GM19468 (cell line): ENCODE results near the gene CDR2.
"Not testable (repeated sequence)": the region's sequence is repeated elsewhere in the genome, so short reads cannot be mapped to it uniquely, and the experiment has no call there.

Experiments
- ATAC-seq: cut with Tn5 transposase; IDR thresholded peaks from one replicate; pipeline ENCODE4 v1.9.1; 2021; ENCODE audit warnings: mild to moderate bottlenecking, moderate library complexity, moderate number of reproducible peaks; ENCODE audit not compliant: unreplicated experiment; ENCODE audit errors: extremely low read depth

The CDR2 gene

DNA sequence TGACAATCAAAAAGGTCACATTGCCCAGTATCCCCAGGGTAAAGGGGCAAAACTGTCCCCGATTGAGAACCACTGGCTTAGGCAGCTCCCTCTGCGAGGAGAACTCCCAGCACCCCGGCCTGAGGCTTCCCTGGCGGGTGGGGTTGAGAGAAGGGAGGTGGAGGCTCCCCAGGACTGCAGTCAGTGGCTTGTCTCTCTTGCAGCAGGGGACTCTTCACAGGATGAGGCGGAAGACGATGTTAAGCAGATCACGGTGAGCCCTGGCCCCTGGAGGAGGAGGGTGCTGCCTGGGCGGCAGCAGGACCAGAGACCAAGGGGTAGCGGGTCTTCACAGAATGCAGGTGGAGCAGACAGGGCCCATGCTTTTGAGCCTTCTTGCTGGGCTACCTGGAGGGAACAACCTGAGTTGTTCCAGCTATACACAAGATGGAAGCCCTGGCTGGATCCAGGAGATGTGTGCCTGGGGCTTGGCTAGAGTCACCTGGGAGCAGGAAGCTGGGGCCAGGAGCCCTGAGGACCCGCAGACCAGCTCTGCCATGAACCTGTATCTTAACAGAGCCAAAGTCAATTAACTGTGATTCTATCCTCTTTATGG is 60.4 kb downstream of the CDR2 start:
- no peak for ATAC-seq

DNA sequence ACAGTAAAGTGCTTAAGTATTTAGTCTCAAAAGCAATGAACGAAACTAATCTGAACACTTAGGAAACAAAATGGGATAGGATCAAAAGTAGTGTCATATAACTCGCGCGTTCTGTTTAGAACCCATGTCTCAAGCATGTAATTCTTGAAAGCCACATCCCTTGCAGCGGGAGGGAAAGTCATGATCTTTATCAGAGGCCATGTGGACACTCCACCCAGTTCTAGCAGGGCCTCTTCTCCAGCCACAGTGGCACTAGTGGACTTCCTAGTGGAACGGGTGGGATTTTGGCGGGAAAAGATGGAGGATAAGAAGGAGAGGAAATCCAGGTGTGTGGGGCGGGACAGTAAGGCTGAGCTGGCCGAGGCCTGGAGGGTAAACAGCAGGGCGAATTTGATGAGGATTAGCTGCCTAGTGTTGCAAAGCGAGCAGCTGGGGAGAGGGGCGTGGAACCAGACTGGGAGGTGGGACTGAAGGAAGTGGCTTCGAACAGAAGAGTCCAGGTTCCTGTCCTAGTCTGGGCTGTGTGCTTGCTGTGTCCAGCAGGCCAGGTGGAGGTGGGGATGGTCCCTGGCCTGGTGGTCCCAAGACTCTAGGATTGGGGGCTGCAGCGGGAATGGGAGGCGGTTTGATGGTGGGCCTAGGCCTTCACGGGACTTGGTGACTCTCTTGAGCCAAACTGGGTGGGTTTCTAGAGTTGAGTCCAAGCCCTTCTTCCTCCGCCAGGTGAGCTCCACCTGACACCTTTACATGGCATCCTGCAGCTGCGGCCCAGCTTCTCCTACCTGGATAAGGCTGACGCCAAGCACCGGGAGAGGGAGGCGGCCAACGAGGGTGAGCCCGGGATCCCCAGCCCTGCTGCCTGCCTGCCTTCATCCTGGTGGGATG is 61.3 kb downstream of the CDR2 start:
- ATAC-seq = no peak

DNA sequence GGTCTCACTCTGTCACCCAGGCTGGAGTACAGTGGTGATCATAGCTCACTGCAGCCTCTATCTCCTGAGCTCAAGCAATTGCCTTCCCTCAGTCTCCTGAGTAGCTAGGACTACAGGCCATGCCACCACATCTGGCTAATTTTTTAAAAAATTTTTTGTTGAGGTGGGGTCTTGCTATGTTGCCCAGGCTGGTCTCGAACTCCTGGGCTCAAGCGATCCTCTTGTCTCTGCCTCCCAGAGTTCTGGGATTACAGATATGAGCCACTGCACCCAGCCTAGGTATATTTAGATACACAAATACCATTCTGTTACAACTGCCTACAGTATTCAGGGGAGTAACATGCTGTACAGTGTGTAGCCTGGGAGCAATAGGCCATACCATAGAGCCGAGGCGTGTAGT is 62.9 kb downstream of the CDR2 start:
- ATAC-seq = no peak

DNA sequence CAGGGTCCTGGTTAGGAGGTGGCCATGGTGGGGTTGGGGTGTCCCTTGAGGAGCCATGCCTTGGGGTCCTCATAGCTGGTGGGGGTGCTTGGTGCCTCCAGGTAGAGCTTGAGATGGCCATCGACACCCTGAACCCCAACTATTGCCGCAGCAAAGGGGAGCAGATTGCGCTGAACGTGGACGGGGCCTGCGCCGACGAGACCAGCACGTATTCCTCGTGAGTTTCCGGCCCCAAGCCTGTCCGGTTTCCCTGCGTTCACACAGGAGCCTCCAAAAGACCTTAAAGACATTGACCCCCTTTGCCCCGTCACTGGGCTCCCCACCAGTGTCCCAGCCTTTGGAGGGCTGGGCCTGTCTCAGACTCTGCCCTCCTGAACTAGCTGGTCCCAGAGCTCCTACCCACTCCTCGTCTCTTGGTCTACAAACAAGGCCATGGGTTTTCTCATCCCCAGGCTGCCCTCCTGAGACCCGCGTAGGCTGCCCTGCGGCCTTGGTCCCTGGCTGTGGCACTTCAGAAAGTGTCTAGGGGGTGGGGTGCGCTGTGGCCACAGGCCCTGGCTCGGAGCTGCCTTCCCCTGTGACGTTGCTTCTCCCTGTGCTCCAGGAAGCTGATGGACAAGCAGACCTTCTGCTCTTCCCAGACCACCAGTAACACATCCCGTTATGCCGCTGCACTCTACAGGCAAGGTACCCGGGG is 65.4 kb downstream of the CDR2 start:
- ATAC-seq = no peak

DNA sequence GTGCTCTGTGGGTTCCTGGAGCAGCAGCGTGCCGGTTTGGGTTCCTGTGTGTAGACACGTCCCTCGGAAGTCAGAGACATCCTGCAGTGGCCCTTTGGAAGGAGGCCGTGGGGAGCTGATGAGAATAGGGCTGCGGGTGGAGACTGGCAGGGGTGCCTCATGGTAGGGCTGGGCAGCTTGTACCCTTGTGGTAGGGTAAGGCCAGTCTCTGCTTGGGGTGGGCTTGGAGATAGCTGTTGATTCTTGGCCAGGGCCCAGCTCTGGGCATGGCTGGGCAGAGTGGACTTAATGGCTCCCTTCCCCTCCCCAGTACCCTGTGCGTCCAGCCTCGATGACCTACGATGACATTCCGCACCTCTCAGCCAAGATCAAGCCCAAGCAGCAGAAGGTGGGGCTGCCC is 66.6 kb downstream of the CDR2 start:
- no peak for ATAC-seq

DNA sequence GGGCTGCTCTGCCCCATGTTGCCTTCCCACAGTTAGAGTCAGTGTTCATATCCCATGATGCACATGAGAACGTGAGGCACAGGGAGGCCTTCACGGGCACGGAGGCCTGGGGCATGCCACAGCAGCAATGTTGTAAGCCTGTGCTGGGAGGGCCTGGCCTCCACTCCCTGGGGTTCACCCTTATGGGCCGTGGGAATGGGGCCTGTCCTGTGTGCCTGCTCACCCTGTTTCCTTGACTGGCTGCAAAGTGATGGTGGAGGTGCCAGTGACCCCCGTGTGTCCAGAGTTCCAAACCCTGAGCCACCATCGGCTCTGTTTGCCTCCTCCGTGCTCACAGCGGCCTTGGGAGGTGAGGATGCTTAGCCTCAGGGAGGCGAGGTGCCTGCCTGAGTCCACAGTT is 67.6 kb downstream of the CDR2 start:
- ATAC-seq = no peak

DNA sequence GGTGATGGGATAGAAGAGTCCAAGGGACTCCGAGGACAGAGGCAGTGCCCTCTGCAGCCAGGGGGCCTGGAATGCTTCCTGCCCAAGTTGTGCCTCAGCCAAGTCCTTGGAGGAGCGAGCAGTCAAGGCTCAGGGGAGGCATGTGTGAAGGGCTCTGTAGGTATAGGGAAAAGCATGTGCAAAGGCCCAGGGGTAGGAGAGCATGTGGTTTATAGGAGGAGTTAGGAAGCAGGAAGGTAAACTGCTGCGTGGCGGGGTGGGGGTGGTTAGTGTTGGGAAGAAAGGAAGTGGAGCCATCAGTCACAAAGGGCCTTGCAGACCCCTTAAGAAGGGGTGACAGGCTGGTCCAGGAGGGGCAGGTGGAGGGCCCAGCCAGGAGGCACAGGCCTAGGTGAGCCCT is 70.0 kb downstream of the CDR2 start:
- no peak for ATAC-seq

DNA sequence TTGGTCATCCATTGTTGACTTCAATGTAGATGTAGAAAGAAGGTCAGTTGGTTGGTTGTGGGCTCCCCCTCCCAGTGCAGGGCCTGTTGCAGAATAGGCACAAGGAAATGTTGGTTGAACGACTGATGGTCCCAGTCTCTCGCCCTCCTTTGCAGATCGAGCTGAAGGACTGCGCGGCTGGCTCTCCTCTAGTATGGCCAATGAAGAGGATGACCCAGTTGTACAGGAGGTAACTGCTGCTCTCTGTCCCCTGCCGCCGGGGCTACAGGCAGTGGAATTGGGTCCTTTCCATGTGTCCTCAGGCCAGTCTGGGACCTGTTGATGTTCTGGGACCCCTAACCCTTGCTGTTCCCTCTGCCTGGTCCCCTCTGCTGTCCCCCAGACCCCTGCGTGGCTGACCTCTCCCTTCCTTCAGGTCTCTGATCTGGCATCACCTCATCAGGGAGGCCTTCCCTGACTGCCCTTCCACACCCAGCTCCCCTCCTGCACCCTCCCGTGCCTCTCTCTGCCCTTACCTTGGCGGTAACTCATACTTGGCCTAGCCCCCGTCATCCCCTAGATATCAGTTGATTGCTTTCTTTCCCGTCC is 71.5 kb downstream of the CDR2 start:
- ATAC-seq = no peak

DNA sequence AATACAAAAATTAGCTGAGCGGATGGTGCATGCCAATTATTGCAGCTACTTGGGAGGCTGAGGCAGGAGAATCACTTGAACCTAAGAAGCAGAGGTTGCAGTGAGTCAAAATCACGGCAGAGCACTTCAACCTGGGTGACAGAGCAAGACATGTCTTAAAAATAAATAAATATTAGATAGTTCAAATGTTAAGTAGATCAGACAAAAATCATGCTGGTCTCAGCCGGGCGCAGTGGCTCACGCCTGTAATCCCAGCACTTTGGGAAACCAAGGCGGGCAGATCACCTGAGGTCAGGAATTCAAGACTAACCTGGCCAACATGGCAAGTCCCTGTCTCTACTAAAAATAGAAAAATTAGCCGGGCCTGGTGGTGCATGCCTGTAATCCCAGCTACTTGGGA is 73.0 kb downstream of the CDR2 start:
- not testable (repeated sequence) for ATAC-seq

DNA sequence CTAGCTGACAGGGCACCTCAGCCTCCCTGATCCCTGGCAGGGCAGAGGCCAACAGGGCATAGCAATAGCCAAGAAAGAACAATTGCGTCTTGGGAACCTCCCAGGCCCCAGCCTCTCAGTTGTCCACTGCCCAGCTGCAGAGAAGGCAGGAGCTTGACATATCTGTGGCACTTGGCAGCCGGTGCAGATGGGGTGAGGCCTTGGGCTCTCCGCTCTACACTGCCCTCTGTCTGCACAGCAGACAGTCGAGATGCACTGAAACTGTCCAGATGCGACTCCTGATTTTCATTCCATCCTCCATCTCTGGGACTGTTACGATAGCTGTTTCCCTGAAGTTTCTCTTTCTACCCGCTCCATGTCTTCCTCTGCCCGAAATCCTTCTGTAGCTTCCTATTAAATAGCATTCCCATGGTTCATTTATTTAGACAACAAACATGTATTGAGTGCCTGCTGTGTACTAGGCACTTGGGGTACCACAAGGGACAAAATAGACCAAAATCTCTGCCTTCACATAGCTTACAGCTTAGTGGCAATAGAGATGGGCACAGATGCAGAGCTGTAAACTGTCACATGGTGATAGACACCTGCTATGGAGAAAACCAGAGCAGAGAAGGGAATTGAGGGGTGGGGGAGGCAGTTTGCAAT is 73.9 kb downstream of the CDR2 start:
- no peak for ATAC-seq

DNA sequence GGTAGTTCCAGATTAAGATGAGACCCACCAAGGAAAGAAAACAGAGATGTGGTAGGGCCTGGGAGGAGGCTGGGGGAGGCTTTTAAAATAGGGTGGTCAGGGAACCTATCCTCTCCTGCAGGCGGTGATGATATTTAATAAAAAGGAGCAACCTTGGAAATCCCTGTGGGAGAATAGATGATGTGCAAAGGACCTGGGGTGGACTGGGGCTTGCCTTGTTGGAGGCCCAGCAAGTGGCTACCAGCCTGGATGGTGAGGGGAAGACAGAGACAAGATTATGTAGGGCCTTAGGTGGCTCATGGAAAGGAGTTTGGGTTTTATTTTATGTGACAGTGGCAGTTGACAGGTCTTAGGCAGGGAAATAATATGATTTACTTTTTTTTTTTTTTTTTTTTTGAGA is 75.4 kb downstream of the CDR2 start:
- no peak for ATAC-seq

DNA sequence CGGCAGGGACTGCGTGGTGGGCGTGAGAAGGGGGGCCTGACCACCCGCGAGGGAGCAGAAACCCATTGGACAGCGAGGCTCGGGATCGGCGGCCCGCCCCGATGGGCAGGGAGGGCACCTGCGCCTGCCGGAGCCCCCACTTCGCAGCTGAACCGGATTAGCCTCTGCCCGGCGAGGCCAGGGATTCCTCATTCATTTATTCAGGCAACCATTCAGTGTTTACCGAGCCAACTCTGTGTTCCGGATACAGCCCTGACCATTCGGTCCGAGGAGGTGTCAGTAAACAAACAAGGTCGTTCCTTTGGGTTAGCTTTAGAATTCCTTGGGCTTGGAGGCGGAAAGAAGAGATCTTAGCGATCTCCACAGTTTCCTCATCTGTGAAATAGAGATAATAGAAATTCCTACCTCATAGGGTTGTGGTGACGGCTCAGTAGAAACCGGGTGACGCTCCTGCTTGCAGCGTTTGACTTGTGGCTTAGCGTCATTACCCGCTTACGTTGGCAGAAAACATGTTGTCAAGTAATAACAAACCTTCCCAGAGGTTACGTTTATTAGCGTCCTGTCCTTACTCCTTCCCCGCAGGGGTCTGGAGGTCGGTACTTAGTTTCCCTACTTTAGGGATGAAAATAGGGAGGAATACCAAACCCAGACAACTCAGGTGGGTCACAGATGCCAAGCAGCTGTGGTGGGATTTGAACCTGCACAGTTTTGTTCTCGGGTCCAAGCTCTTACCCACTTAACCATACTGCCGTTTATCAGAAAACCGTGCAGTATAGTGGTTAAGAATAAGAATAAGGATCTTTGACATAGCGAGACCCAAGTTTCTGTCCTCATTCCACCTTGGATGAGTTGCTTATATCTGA is 76.3 kb downstream of the CDR2 start:
- ATAC-seq = no peak

DNA sequence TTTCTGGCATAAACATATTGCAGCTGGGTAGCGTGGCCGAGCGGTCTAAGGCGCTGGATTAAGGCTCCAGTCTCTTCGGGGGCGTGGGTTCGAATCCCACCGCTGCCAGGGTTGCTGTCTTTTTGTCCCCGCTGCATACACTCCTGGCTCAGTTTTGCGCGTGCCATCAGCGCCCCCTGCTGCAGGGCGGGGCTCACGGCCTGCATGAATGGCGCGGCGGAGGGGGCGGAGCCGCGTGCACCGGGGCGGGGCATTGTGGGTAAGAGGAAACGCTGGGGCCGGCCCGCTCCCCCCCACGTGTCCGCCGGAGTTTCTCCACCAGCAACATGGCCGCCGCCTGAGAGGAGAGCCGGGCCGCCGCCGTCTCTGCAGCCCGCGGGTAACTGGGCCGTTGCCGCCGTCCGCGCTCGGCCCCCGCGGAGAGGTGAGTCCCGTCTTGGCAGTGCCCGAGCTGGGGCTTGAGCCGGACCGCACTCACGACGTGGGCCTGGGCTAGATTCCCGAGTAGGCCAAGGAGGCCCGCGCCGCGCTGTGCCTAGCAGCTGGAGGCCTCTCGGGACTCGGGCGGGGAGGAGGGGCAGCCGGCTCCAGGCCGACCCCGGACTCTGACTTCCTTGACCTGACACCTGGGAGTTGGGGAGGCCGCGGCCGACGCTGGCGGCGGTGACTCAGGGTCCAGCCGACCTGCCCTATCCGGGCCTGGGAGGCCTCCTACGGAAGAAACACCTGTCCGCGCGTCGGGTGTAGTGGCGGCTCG is 77.1 kb downstream of the CDR2 start, which contains the start of gene POLR3E:
POLR3E (plus strand) TSS at position 296 of the 757 bp plus-strand sequence. CDS start 5,560 bp downstream, outside the sequence.
- ATAC-seq = peak; percentile 79

DNA sequence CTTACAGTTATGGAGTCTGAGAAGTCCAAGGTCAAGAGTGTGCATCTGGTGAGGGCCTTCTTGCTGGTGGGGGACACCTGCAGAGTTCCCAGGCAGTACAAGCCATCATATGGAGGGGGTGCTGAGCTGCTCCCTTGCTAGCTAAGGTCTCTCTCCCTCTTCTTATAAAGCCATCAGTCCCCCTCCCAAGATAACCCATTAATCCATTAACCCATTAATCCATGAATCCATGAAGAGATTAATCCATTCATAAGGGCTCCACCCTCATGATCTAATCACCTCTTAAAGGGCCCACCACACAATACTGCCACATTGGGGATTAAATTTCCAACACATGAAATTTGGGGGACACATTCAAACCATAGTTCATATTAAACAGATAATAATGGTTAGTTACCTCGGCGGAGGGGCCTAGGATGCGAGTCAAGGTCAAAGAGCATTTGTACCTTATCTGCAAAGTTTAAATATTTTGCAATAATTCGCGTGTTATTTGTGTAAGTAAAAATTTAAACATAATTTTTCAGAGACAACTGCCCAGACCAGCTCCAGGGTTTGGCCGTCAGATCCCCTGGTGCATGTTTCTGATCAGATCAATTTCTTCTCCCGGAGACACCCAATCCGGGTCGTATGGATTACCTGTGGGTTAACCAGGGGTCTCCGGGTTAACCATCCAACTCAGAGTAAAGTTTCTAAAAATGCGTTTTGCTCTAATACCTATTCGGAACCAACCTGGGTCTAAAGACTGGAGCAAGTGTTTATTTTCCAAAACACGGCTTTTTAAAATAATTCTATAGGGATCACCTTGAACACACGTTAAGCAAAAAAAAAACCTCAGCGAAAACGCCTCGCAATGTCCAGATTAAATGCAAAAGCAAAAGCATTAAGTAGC is 78.0 kb downstream of the CDR2 start:
- ATAC-seq = no peak
